ENCODE data around the gene KDM8. TPM values are rescaled to one million over a fixed set of nuclear protein-coding genes. Genes with fewer than 3 reads are reported as not detected.

KDM8 gene
- total RNA-seq, 1 donor from 2014 or later: 12.5 TPM

- no peak for TF ChIP-seq CTCF (IDR thresholded peaks at IDR 0.05; ENCODE audit: unreplicated experiment)
- H3K27me3 Mint-ChIP-seq: no peaks in the 10 kb centered on the region
- H3K4me1 Mint-ChIP-seq (ENCODE audit: low read depth): peaks cover 4% of the 10 kb centered on the region
- DNase-seq (ENCODE audit: low spot score, unreplicated experiment): no peak
- H3K9me3 Mint-ChIP-seq (ENCODE audit: low read depth): no peaks in the 10 kb centered on the region
- H3K27ac Mint-ChIP-seq: peak overlapping the region; percentile 11
- H3K4me3 Mint-ChIP-seq (ENCODE audit: low read depth): no peak overlapping the region
- H3K36me3 Mint-ChIP-seq (ENCODE audit: insufficient read depth): peaks cover 1% of the 10 kb centered on the region
Measured at GRCh38 chr16:27223701-27224100, 20.4 kb downstream of the KDM8 start.

- Mint-ChIP-seq H3K9me3 (ENCODE audit: low read depth) (no peaks in the 10 kb centered on the region), H3K27ac (no peak overlapping the region), H3K36me3 (ENCODE audit: insufficient read depth) (peaks cover 1% of the 10 kb centered on the region), H3K27me3 (no peaks in the 10 kb centered on the region), H3K4me1 (ENCODE audit: low read depth) (peaks cover 4% of the 10 kb centered on the region), H3K4me3 (ENCODE audit: low read depth) (no peak overlapping the region)
- no peak for TF ChIP-seq CTCF (IDR thresholded peaks at IDR 0.05; ENCODE audit: unreplicated experiment)
- no peak for DNase-seq (ENCODE audit: low spot score, unreplicated experiment)
Measured at GRCh38 chr16:27224271-27224737, 21.0 kb downstream of the KDM8 start.

- H3K36me3 Mint-ChIP-seq (ENCODE audit: insufficient read depth): peaks cover 1% of the 10 kb centered on the region
- H3K4me1 Mint-ChIP-seq (ENCODE audit: low read depth): peaks cover 4% of the 10 kb centered on the region
- H3K4me3 Mint-ChIP-seq (ENCODE audit: low read depth): no peak overlapping the region
- DNase-seq (ENCODE audit: low spot score, unreplicated experiment): no peak
- no peak for TF ChIP-seq CTCF (IDR thresholded peaks at IDR 0.05; ENCODE audit: unreplicated experiment)
- H3K27me3 Mint-ChIP-seq: no peaks in the 10 kb centered on the region
- no peak overlapping the region for H3K27ac Mint-ChIP-seq
- no peaks in the 10 kb centered on the region for H3K9me3 Mint-ChIP-seq (ENCODE audit: low read depth)
Measured at GRCh38 chr16:27224741-27225300, 21.5 kb downstream of the KDM8 start.

- no peak for TF ChIP-seq CTCF (IDR thresholded peaks at IDR 0.05; ENCODE audit: unreplicated experiment)
- Mint-ChIP-seq H3K9me3 (ENCODE audit: low read depth) (no peaks in the 10 kb centered on the region), H3K36me3 (ENCODE audit: insufficient read depth) (peaks cover 1% of the 10 kb centered on the region), H3K27me3 (no peaks in the 10 kb centered on the region), H3K4me3 (ENCODE audit: low read depth) (no peak overlapping the region), H3K27ac (peak overlapping the region; percentile 12), H3K4me1 (ENCODE audit: low read depth) (peaks cover 4% of the 10 kb centered on the region)
- DNase-seq (ENCODE audit: low spot score, unreplicated experiment): no peak
Measured at GRCh38 chr16:27225536-27226360, 22.4 kb downstream of the KDM8 start.

GRCh38 chr16:27226476-27226875 is 23.1 kb downstream of the KDM8 start:
- no peak for DNase-seq (ENCODE audit: low spot score, unreplicated experiment)
- Mint-ChIP-seq H3K27ac (no peak overlapping the region), H3K27me3 (no peaks in the 10 kb centered on the region), H3K9me3 (ENCODE audit: low read depth) (no peaks in the 10 kb centered on the region), H3K36me3 (ENCODE audit: insufficient read depth) (peaks cover 1% of the 10 kb centered on the region), H3K4me3 (ENCODE audit: low read depth) (no peak overlapping the region), H3K4me1 (ENCODE audit: low read depth) (peaks cover 4% of the 10 kb centered on the region)
- no peak for TF ChIP-seq CTCF (IDR thresholded peaks at IDR 0.05; ENCODE audit: unreplicated experiment)

All from progenitor cell of endocrine pancreas (in vitro differentiated cells).